Measurements from ENCODE around the gene ECM1. TPM values are rescaled to one million over a fixed set of nuclear protein-coding genes. Genes with fewer than 3 reads are reported as not detected.

ECM1 gene
- total and polyA plus RNA-seq, 2 donors (not counting 3 experiments of a cell fraction or from before 2014, with no cell fraction given): 7.2 to 16.6 TPM

- Histone ChIP-seq H2AFZ (ENCODE audit: low read depth, low read length) (no peak overlapping the region), H3K27me3 (ENCODE audit: control insufficient read depth in 2 of 2, insufficient read depth in 2 of 2, low read length in 2 of 2) (no peaks in the 10 kb centered on the region), H3K36me3 (ENCODE audit: control insufficient read depth in 2 of 2, extremely low read depth in 1 of 2, insufficient read depth in 2 of 2, low read length in 2 of 2) (peaks cover 4 to 24% of the 10 kb centered on the region in 2 experiments), H3K9ac (replicated peaks; ENCODE audit: extremely low read depth, insufficient read depth, low read length) (no peak overlapping the region), H3K9me1 (replicated peaks; ENCODE audit: control insufficient read depth, extremely low read depth, insufficient read depth, low read length) (no peaks in the 10 kb centered on the region), H3K4me3 (replicated peaks in 1 of 3; ENCODE audit: insufficient read depth in 1 of 3, low read depth in 1 of 3, low read length in 3 of 3) (no peak overlapping the region), H3K4me2 (ENCODE audit: insufficient read depth, low read length) (no peak overlapping the region), H4K20me1 (replicated peaks; ENCODE audit: control insufficient read depth, extremely low read depth, insufficient read depth, low read length) (no peaks in the 10 kb centered on the region), H3K4me1 (ENCODE audit: control insufficient read depth, extremely low read depth, insufficient read depth, low read length) (no peaks in the 10 kb centered on the region), H3K9me3 (replicated peaks; ENCODE audit: control insufficient read depth, insufficient read depth, low read length) (no peaks in the 10 kb centered on the region), H3K79me2 (ENCODE audit: control insufficient read depth, insufficient read depth, low read length) (no peaks in the 10 kb centered on the region), H3K27ac (ENCODE audit: insufficient read depth, low read depth, low read length) (no peak overlapping the region)
- intact Hi-C loops (cut with micrococcal nuclease): no loop called here
- dilution Hi-C loops (cut with MboI; ENCODE audit: extremely low pct_ligation_motif_present, low sequenced_read_pairs): no loop called here
- no peak for FAIRE-seq
- POLR2A ChIA-PET: no interaction called here
- CTCF ChIA-PET: interaction anchor here (0.8 kb wide), 1 partner anchor 64 kb away, joined by 3 read pairs; no protein-coding TSS in a partner anchor
- DNase-seq (ENCODE audit: low read depth, low spot score): no peak
- BruUV-seq (replicated peaks): no TSS peak
- TF ChIP-seq POLR2A (IDR thresholded peaks at IDR 0.05; ENCODE audit: low read depth, low read length) (no peak), JUN (IDR thresholded peaks at IDR 0.05; ENCODE audit: borderline replicate concordance, insufficient read depth, insufficient read length, low read depth) (no peak), MYC (IDR thresholded peaks at IDR 0.05; ENCODE audit: low read depth, low read length) (no peak), EZH2 (IDR thresholded peaks at IDR 0.05; ENCODE audit: borderline replicate concordance, low read depth, low read length, severe bottlenecking) (no peak), CTCF (IDR thresholded peaks at IDR 0.05; ENCODE audit: extremely low read depth in 1 of 2, insufficient read depth in 1 of 2, low read depth in 1 of 2, low read length in 2 of 2) (no peak), POLR2AphosphoS5 (IDR thresholded peaks at IDR 0.05; ENCODE audit: insufficient read depth, low read depth, low read length) (no peak), FOS (IDR thresholded peaks at IDR 0.05; ENCODE audit: borderline replicate concordance, insufficient read depth, low read length) (no peak), MAX (IDR thresholded peaks at IDR 0.05; ENCODE audit: insufficient read depth, insufficient read length) (no peak), GATA2 (IDR thresholded peaks at IDR 0.05; ENCODE audit: insufficient read depth, insufficient read length, low read depth, low read length) (no peak)
Measured at GRCh38 chr1:150469291-150469690, 38.6 kb upstream of the ECM1 start.
